ENCODE data around the gene PCDH7. TPM values are rescaled to one million over a fixed set of nuclear protein-coding genes. Genes with fewer than 3 reads are reported as not detected.

Gene PCDH7
- total RNA-seq, 4 donors from 2014 or later, result 4.9 to 42.1 (median 7.6) TPM

GRCh38 chr4:30716158-30716557 lies 4.0 kb upstream of the PCDH7 start:
- TF ChIP-seq, protein P1, sequence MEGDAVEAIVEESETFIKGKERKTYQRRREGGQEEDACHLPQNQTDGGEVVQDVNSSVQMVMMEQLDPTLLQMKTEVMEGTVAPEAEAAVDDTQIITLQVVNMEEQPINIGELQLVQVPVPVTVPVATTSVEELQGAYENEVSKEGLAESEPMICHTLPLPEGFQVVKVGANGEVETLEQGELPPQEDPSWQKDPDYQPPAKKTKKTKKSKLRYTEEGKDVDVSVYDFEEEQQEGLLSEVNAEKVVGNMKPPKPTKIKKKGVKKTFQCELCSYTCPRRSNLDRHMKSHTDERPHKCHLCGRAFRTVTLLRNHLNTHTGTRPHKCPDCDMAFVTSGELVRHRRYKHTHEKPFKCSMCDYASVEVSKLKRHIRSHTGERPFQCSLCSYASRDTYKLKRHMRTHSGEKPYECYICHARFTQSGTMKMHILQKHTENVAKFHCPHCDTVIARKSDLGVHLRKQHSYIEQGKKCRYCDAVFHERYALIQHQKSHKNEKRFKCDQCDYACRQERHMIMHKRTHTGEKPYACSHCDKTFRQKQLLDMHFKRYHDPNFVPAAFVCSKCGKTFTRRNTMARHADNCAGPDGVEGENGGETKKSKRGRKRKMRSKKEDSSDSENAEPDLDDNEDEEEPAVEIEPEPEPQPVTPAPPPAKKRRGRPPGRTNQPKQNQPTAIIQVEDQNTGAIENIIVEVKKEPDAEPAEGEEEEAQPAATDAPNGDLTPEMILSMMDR (IDR thresholded peaks at IDR 0.05), result peak in 4 of 6 experiments; percentile 20 to 47 (median 40)
- no peak for TF ChIP-seq POLR2A (IDR thresholded peaks at IDR 0.05)
- DNase-seq, result no peak
- H3K9me3 ChIP-seq, result no peaks in the 10 kb centered on the region
- H3K4me1 ChIP-seq, result peaks cover 0 to 40% (median 0%) of the 10 kb centered on the region in 4 donors
- peak overlapping the region in 2 of 4 donors; percentile 58 to 59 for H3K4me3 ChIP-seq
- H3K27me3 ChIP-seq, result peaks cover 0 to 2% of the 10 kb centered on the region in 2 donors
- H3K27ac ChIP-seq, result no peak overlapping the region
- H3K36me3 ChIP-seq, result no peaks in the 10 kb centered on the region

- DNase-seq, result no peak
- Histone ChIP-seq H3K4me1 (peaks cover 0 to 46% (median 0%) of the 10 kb centered on the region in 4 donors), H3K9me3 (no peaks in the 10 kb centered on the region), H3K27ac (peak overlapping the region in 3 of 4 donors; percentile 42 to 75 (median 46)), H3K36me3 (no peaks in the 10 kb centered on the region), H3K4me3 (peak overlapping the region; percentile 16 to 59 (median 42)), H3K27me3 (peaks cover 0 to 4% of the 10 kb centered on the region in 2 donors)
- no peak for TF ChIP-seq POLR2A (IDR thresholded peaks at IDR 0.05)
- TF ChIP-seq, protein P1 (IDR thresholded peaks at IDR 0.05), result no peak
These were observed 3.4 kb upstream of the PCDH7 start for GRCh38 chr4:30716681-30717207.

DNA sequence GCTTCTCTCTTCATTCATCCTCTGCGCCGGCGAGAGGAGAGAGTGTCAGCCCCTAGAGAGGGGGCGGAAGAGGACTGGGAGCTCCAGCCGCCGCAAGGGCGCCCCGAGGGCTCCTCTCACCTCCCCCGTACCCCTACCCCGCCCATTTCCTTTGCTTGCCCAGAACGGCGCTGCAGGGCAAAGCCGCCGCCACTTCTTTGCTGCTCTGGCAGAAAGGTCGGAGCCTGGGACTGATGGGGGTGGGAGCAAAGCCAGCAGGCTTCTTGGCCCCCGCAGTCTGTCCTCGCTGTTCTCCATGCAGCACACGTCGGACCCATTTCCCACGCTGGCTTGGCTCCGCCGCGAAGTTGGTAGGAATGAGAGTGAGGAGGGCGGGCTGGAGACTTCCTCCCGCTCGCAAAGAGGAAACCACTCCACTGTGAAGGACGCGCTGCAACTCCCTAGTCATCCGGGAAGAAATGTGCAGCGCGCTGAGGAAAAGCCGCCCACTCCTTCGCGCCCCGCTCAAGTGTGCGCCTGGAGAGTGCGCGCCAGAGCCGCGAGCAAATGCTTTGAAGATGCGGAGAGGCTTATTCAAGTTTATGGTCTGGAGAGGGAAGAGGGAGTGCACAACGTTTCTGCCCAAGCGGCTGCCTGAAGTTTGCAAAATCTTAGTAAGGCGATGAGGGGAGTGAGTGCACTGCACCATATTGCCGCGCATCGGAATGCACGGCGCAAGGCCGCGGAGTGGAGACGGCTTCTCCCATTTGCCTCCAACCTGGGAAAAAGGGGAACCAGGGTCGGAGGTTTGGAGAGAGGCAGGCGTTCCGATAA lies 2.8 kb upstream of the PCDH7 start:
- peak overlapping the region in 3 of 4 donors; percentile 42 to 75 (median 46) for H3K27ac ChIP-seq
- peak overlapping the region; percentile 16 to 59 (median 42) for H3K4me3 ChIP-seq
- TF ChIP-seq, protein P1 (IDR thresholded peaks at IDR 0.05), result no peak
- TF ChIP-seq POLR2A (IDR thresholded peaks at IDR 0.05), result no peak
- DNase-seq, result peak in 2 of 3 donors; percentile 47 to 52
- peaks cover 0 to 51% (median 0%) of the 10 kb centered on the region in 4 donors for H3K4me1 ChIP-seq
- peaks cover 0 to 9% of the 10 kb centered on the region in 2 donors for H3K27me3 ChIP-seq
- no peaks in the 10 kb centered on the region for H3K9me3 ChIP-seq
- H3K36me3 ChIP-seq, result no peaks in the 10 kb centered on the region

DNA sequence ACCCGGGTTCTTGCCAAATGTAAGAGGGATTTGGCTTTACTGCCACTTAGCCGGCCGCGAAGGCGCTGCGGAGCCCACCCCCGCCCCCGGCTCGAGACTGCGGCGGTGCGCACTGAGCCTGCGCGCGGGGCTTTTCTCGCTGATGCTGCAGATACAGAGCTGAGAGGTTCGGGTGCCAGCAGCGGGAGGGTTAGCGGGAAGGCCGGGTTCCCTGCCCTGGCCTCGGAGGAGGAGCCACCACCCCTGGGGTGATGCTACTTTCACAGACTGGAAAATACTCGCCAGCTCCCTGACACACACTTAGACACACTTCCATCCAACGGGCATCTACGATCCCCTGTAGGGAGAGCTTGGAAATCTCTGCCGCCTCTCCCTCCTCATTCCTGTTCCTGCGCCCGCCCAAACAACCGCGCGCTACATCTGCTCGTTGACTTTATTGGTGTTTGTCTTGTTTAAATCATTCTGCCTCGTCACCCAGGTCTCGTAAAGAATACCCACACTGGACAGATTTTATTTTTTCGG lies 2.1 kb upstream of the PCDH7 start:
- H3K4me1 ChIP-seq, result peaks cover 0 to 51% (median 0%) of the 10 kb centered on the region in 4 donors
- TF ChIP-seq POLR2A (IDR thresholded peaks at IDR 0.05), result no peak
- TF ChIP-seq, protein P1 (IDR thresholded peaks at IDR 0.05), result no peak
- peaks cover 0 to 12% of the 10 kb centered on the region in 2 donors for H3K27me3 ChIP-seq
- H3K4me3 ChIP-seq, result peak overlapping the region; percentile 16 to 59 (median 42)
- no peaks in the 10 kb centered on the region for H3K9me3 ChIP-seq
- peak in 2 of 3 donors; percentile 48 to 50 for DNase-seq
- H3K27ac ChIP-seq, result peak overlapping the region in 3 of 4 donors; percentile 38 to 75 (median 46)
- no peaks in the 10 kb centered on the region for H3K36me3 ChIP-seq

- H3K27ac ChIP-seq, result peak overlapping the region in 3 of 4 donors; percentile 52 to 75 (median 68)
- H3K4me3 ChIP-seq, result peak overlapping the region; percentile 18 to 59 (median 42)
- TF ChIP-seq POLR2A (IDR thresholded peaks at IDR 0.05), result no peak
- TF ChIP-seq, protein P1 (IDR thresholded peaks at IDR 0.05), result peak in 1 of 6 experiments; percentile 11
- no peaks in the 10 kb centered on the region for H3K9me3 ChIP-seq
- DNase-seq, result no peak
- H3K36me3 ChIP-seq, result no peaks in the 10 kb centered on the region
- H3K27me3 ChIP-seq, result peaks cover 0 to 12% of the 10 kb centered on the region in 2 donors
- peaks cover 0 to 51% (median 0%) of the 10 kb centered on the region in 4 donors for H3K4me1 ChIP-seq
These were observed 1.3 kb upstream of the PCDH7 start for GRCh38 chr4:30718641-30719453.
